MV-4-11 (cell line): ENCODE results near the gene PATE2.
A peak's percentile ranks its signal among the peaks of the same experiment; 100 is the strongest.

Experiments used
- DNase-seq: peaks from one replicate; lab custom pipeline; 2025; lab: John Stamatoyannopoulos, UW

Gene PATE2

GRCh38 chr11:125778728-125779127, at the start of gene PATE2:
Gene PATE2 (minus strand): TSS chr11:125778828. CDS start chr11:125778773, 55 bp downstream.
- no peak for DNase-seq

- no peak for DNase-seq
Measured at GRCh38 chr11:125807909-125808308, 29.3 kb upstream of the PATE2 start.

GRCh38 chr11:125802387-125802786, 23.8 kb upstream of the PATE2 start:
- DNase-seq: no peak

- no peak for DNase-seq
Measured at GRCh38 chr11:125799808-125800207, 21.2 kb upstream of the PATE2 start.

GRCh38 chr11:125797641-125798040, 19.0 kb upstream of the PATE2 start:
- no peak for DNase-seq

- no peak for DNase-seq
Measured at GRCh38 chr11:125790825-125791224, 12.2 kb upstream of the PATE2 start.

GRCh38 chr11:125787827-125788226, 9.2 kb upstream of the PATE2 start, which contains the start of gene PATE3:
Gene PATE3 (plus strand): TSS chr11:125788127. CDS start chr11:125788152, 25 bp downstream.
- peak; percentile 12 for DNase-seq

- DNase-seq: no peak
Measured at GRCh38 chr11:125784678-125785077, 6.0 kb upstream of the PATE2 start.

GRCh38 chr11:125777309-125777708, 1.3 kb downstream of the PATE2 start:
- DNase-seq: no peak

GRCh38 chr11:125773516-125773915, 5.1 kb downstream of the PATE2 start:
- DNase-seq: no peak

GRCh38 chr11:125772834-125773505, 5.7 kb downstream of the PATE2 start:
- no peak for DNase-seq

- no peak for DNase-seq
Measured at GRCh38 chr11:125770583-125770982, 8.0 kb downstream of the PATE2 start.

GRCh38 chr11:125768336-125769046, 10.1 kb downstream of the PATE2 start:
- DNase-seq: no peak

GRCh38 chr11:125766251-125766650, 12.4 kb downstream of the PATE2 start:
- DNase-seq: no peak

- DNase-seq: no peak
Measured at GRCh38 chr11:125763483-125763882, 15.1 kb downstream of the PATE2 start.

GRCh38 chr11:125762445-125762844, 16.2 kb downstream of the PATE2 start:
- no peak for DNase-seq

GRCh38 chr11:125756050-125756449, 22.6 kb downstream of the PATE2 start:
- DNase-seq: no peak

GRCh38 chr11:125750629-125751028, 28.0 kb downstream of the PATE2 start:
- no peak for DNase-seq

GRCh38 chr11:125745979-125746378, 32.6 kb downstream of the PATE2 start, which contains the start of gene PATE1:
Gene PATE1 (plus strand): TSS chr11:125746279. CDS start chr11:125746305, 26 bp downstream.
- no peak for DNase-seq

- no peak for DNase-seq
Measured at GRCh38 chr11:125743681-125744080, 34.9 kb downstream of the PATE2 start.

- no peak for DNase-seq
Measured at GRCh38 chr11:125740617-125741016, 38.0 kb downstream of the PATE2 start.

- no peak for DNase-seq
Measured at GRCh38 chr11:125728969-125729368, 49.7 kb downstream of the PATE2 start.
